ENCODE data around the gene UEVLD.
A peak's percentile ranks its signal among the peaks of the same experiment; 100 is the strongest.

Gene UEVLD

GRCh38 chr11:18581825-18582224, 6.7 kb downstream of the UEVLD start:
- no peak for DNase-seq (ENCODE audit: low read depth)

GRCh38 chr11:18580113-18580766, 8.3 kb downstream of the UEVLD start:
- no peak for DNase-seq (ENCODE audit: low read depth)

GRCh38 chr11:18578975-18579598, 9.4 kb downstream of the UEVLD start:
- DNase-seq (ENCODE audit: low read depth) = no peak

GRCh38 chr11:18575361-18575760, 13.2 kb downstream of the UEVLD start:
- DNase-seq (ENCODE audit: low read depth) = no peak

GRCh38 chr11:18567081-18567480, 21.5 kb downstream of the UEVLD start:
- DNase-seq (ENCODE audit: low read depth) = no peak

- DNase-seq (ENCODE audit: low read depth) = no peak
These were observed 22.1 kb downstream of the UEVLD start for GRCh38 chr11:18566406-18566805.

GRCh38 chr11:18564149-18564548, 24.4 kb downstream of the UEVLD start:
- DNase-seq (ENCODE audit: low read depth) = no peak

GRCh38 chr11:18563090-18563730, 25.3 kb downstream of the UEVLD start:
- DNase-seq (ENCODE audit: low read depth) = no peak

GRCh38 chr11:18548001-18548400, 40.5 kb downstream of the UEVLD start:
- no peak for DNase-seq (ENCODE audit: low read depth)

GRCh38 chr11:18540207-18541009, 48.1 kb downstream of the UEVLD start:
- no peak for DNase-seq (ENCODE audit: low read depth)

- DNase-seq (ENCODE audit: low read depth) = no peak
These were observed 52.3 kb downstream of the UEVLD start for GRCh38 chr11:18536209-18536608.

GRCh38 chr11:18534245-18534644, 54.3 kb downstream of the UEVLD start:
- DNase-seq (ENCODE audit: low read depth) = no peak

- DNase-seq (ENCODE audit: low read depth) = no peak
These were observed 55.2 kb downstream of the UEVLD start for GRCh38 chr11:18533365-18533764.

GRCh38 chr11:18527512-18527911, 61.0 kb downstream of the UEVLD start:
- no peak for DNase-seq (ENCODE audit: low read depth)

- peak; percentile 82 for DNase-seq (ENCODE audit: low read depth)
These were observed 61.8 kb downstream of the UEVLD start, which contains the start of gene TSG101 for GRCh38 chr11:18526521-18527296. Gene TSG101, minus strand, starts transcription at chr11:18526942. Its CDS starts 126 bp downstream, at chr11:18526816.

GRCh38 chr11:18526130-18526520, 62.4 kb downstream of the UEVLD start:
- no peak for DNase-seq (ENCODE audit: low read depth)

GRCh38 chr11:18524248-18524647, 64.3 kb downstream of the UEVLD start:
- no peak for DNase-seq (ENCODE audit: low read depth)

- DNase-seq (ENCODE audit: low read depth) = no peak
These were observed 65.5 kb downstream of the UEVLD start for GRCh38 chr11:18523084-18523483.

- DNase-seq (ENCODE audit: low read depth) = no peak
These were observed 66.1 kb downstream of the UEVLD start for GRCh38 chr11:18522388-18522787.

- DNase-seq (ENCODE audit: low read depth) = no peak
These were observed 67.4 kb downstream of the UEVLD start for GRCh38 chr11:18521122-18521521.

GRCh38 chr11:18502352-18502751, 86.2 kb downstream of the UEVLD start:
- no peak for DNase-seq (ENCODE audit: low read depth)

GRCh38 chr11:18501629-18502028, 86.9 kb downstream of the UEVLD start:
- DNase-seq (ENCODE audit: low read depth) = no peak
